Sigmoid colon (tissue), 7 donors: ENCODE data around the gene TEAD2. TPM values are rescaled to one million over a fixed set of nuclear protein-coding genes. Genes with fewer than 3 reads are reported as not detected.

Experiments used
- DNase-seq: peaks from one replicate; pipeline ENCODE4 v3.0.0-alpha.2; 2019
- H3K27ac ChIP-seq, 4 donors: fragments of 200-600 bp; sonication (generic); one replicate each; pipeline ENCODE4 v1.5.1; 2016 to 2019; ENCODE audit warnings: mild to moderate bottlenecking in 1 of 4
- H3K27me3 ChIP-seq, 3 donors: fragments of 200-600 bp; sonication (generic); one replicate each; pipeline ENCODE4 v1.5.1; 2019; ENCODE audit warnings: mild to moderate bottlenecking in 1 of 3
- H3K36me3 ChIP-seq, 4 donors: fragments of 200-600 bp; sonication (generic); one replicate each; pipeline ENCODE4 v1.5.1; 2016 to 2019
- H3K4me1 ChIP-seq, 4 donors: fragments of 200-600 bp; sonication (generic); one replicate each; pipeline ENCODE4 v1.5.1; 2017 to 2019
- H3K4me3 ChIP-seq, 4 donors: fragments of 200-600 bp; sonication (generic); one replicate each; pipeline ENCODE4 v1.5.1; 2017 to 2019; ENCODE audit warnings: mild to moderate bottlenecking in 2 of 4, moderate library complexity in 1 of 4
- H3K9me3 ChIP-seq, 4 donors: fragments of 200-600 bp in 3 of 4; sonication (generic) in 3 of 4; one replicate each; pipeline versions ENCODE4 v1.5.1 to v1.6.1; 2013 to 2019
- CTCF ChIP-seq, 4 experiments: fragments of 450-650 bp in 3 of 4; fragments of 200-600 bp in 1 of 4; IDR thresholded peaks; one replicate each; pipeline ENCODE4 v1.5.1; 2016 to 2019; ENCODE audit warnings: antibody characterized with exemption in 4 of 4, mild to moderate bottlenecking in 3 of 4, moderate library complexity in 2 of 4
- EP300 ChIP-seq, 4 donors: sonication (generic); formaldehyde crosslinking; IDR thresholded peaks; one replicate each; pipeline ENCODE4 v1.6.1; 2017; ENCODE audit warnings: antibody characterized with exemption in 4 of 4
- POLR2A ChIP-seq, 2 donors: fragments of 450-650 bp; IDR thresholded peaks; one replicate each; pipeline ENCODE4 v1.6.1; 2016; ENCODE audit warnings: antibody characterized with exemption in 2 of 2, mild to moderate bottlenecking in 2 of 2, moderate library complexity in 2 of 2
- POLR2AphosphoS5 ChIP-seq, 4 donors: sonication (generic); formaldehyde crosslinking; IDR thresholded peaks; one replicate each; pipeline ENCODE4 v1.6.1; 2017; ENCODE audit warnings: antibody characterized with exemption in 4 of 4
- WGBS, 2 donors: extraction: QIAGEN DNeasy Blood & Tissue Kit; methylation state at CpG; one replicate each; pipeline ENCODE4 v1.1.7; 2013; 5-methylcytosine and 5-hydroxymethylcytosine counted together
- intact Hi-C: fragments of 100-400 bp; cut with DNase I; formaldehyde crosslinking; loops from one replicate; pipeline ENCODE4 v1.15.1; 2023
- polyA plus RNA-seq, 3 donors: library from polyadenylated mRNA; stranded (reverse); fragments of 200-250 nt; gene quantifications; one replicate each; pipeline ENCODE4 v1.2.3, GENCODE V29; 2013
- total RNA-seq, 4 donors: library from RNA; depleted of rRNA; stranded (reverse); fragments of >200 nt; gene quantifications; one replicate each; pipeline ENCODE4 v1.1.0, GENCODE V29; 2016
- donor health status: healthy with polysubstance abuse.
- donor health status: Bipolar disorder and iron deficiency.
- donor health status: healthy.

TEAD2 gene
- total and polyA plus RNA-seq, 7 donors = 5.8 to 74.9 (median 60.6) TPM

- intact Hi-C loops = no loop called here
- Histone ChIP-seq H3K27ac (no peak overlapping the region), H3K9me3 (no peaks in the 10 kb centered on the region), H3K27me3 (peaks cover 6 to 29% (median 14%) of the 10 kb centered on the region in 3 donors), H3K4me1 (no peaks in the 10 kb centered on the region), H3K4me3 (no peak overlapping the region), H3K36me3 (no peaks in the 10 kb centered on the region)
- TF ChIP-seq CTCF (IDR thresholded peaks at IDR 0.05) (no peak), EP300 (IDR thresholded peaks at IDR 0.05) (no peak), POLR2A (IDR thresholded peaks at IDR 0.05) (no peak), POLR2AphosphoS5 (IDR thresholded peaks at IDR 0.05) (no peak)
- 66 to 72% methylated on average over 11 of the region's 11 CpGs for WGBS, 2 donors
- DNase-seq = no peak
Observed at GRCh38 chr19:49398001-49398615, 35.9 kb upstream of the TEAD2 start.

GRCh38 chr19:49396738-49397505, 34.7 kb upstream of the TEAD2 start:
- intact Hi-C loops = no loop called here
- Histone ChIP-seq H3K4me1 (no peaks in the 10 kb centered on the region), H3K9me3 (no peaks in the 10 kb centered on the region), H3K27ac (no peak overlapping the region), H3K27me3 (peaks cover 6 to 36% (median 14%) of the 10 kb centered on the region in 3 donors), H3K36me3 (no peaks in the 10 kb centered on the region), H3K4me3 (no peak overlapping the region)
- no peak for TF ChIP-seq CTCF (IDR thresholded peaks at IDR 0.05)
- TF ChIP-seq POLR2AphosphoS5 (IDR thresholded peaks at IDR 0.05) = no peak
- TF ChIP-seq POLR2A (IDR thresholded peaks at IDR 0.05) = no peak
- TF ChIP-seq EP300 (IDR thresholded peaks at IDR 0.05) = no peak
- no peak for DNase-seq
- 76 to 81% methylated on average over 8 of the region's 8 CpGs for WGBS, 2 donors

- no peak overlapping the region for H3K4me3 ChIP-seq
- H3K27ac ChIP-seq = no peak overlapping the region
- no peak for TF ChIP-seq EP300 (IDR thresholded peaks at IDR 0.05)
- no peak for TF ChIP-seq CTCF (IDR thresholded peaks at IDR 0.05)
- TF ChIP-seq POLR2A (IDR thresholded peaks at IDR 0.05) = no peak
- no peak for TF ChIP-seq POLR2AphosphoS5 (IDR thresholded peaks at IDR 0.05)
- DNase-seq = no peak
- intact Hi-C loops = no loop called here
- no peaks in the 10 kb centered on the region for H3K36me3 ChIP-seq
- H3K4me1 ChIP-seq = no peaks in the 10 kb centered on the region
- 68 to 77% methylated on average over 15 of the region's 15 CpGs for WGBS, 2 donors
- H3K9me3 ChIP-seq = no peaks in the 10 kb centered on the region
- peaks cover 6 to 36% (median 14%) of the 10 kb centered on the region in 3 donors for H3K27me3 ChIP-seq
Observed at GRCh38 chr19:49395581-49396407, 33.6 kb upstream of the TEAD2 start.

GRCh38 chr19:49393881-49394280, 31.7 kb upstream of the TEAD2 start:
- H3K27ac ChIP-seq = no peak overlapping the region
- TF ChIP-seq CTCF (IDR thresholded peaks at IDR 0.05) (no peak), EP300 (IDR thresholded peaks at IDR 0.05) (no peak)
- H3K36me3 ChIP-seq = no peaks in the 10 kb centered on the region
- DNase-seq = no peak
- no peak overlapping the region for H3K4me3 ChIP-seq
- no peaks in the 10 kb centered on the region for H3K9me3 ChIP-seq
- H3K4me1 ChIP-seq = no peaks in the 10 kb centered on the region
- 67 to 69% methylated on average over 5 of the region's 5 CpGs for WGBS, 2 donors
- peaks cover 6 to 42% (median 14%) of the 10 kb centered on the region in 3 donors for H3K27me3 ChIP-seq
- intact Hi-C loops = loop anchor here (2.0 kb wide), 1 partner anchor 153 kb away; no protein-coding TSS in a partner anchor
